Ovary (tissue), 3 donors: ENCODE data around the gene KLHDC2.

Source experiments
- CTCF ChIP-seq, 3 donors: fragments of 450-650 bp in 2 of 3; fragments of 200-600 bp in 1 of 3; IDR thresholded peaks; one replicate each; pipeline versions ENCODE4 v1.5.1 to v1.8.0; 2016 to 2022; ENCODE audit warnings: antibody characterized with exemption in 3 of 3, mild to moderate bottlenecking in 1 of 3
- POLR2A ChIP-seq: fragments of 450-650 bp; IDR thresholded peaks from one replicate; pipeline ENCODE4 v1.6.1; 2017; ENCODE audit warnings: antibody characterized with exemption, mild to moderate bottlenecking, moderate library complexity
- donor health status: DM: no; HTN: no; CAD: no.

- TF ChIP-seq CTCF (IDR thresholded peaks at IDR 0.05), result no peak
- TF ChIP-seq POLR2A, result no peak
These were observed 13.3 kb upstream of the KLHDC2 start for GRCh38 chr14:49754570-49755097.
